Chondrocyte (in vitro differentiated cells): ENCODE results near the gene RIN1. TPM values are rescaled to one million over a fixed set of nuclear protein-coding genes. Genes with fewer than 3 reads are reported as not detected.
"Not testable (repeated sequence)": the region's sequence is repeated elsewhere in the genome, so short reads cannot be mapped to it uniquely, and the experiment has no call there.

Source experiments
- DNase-seq: peaks from one replicate; pipeline ENCODE4 v3.0.0; 2021; ENCODE audit warnings: mixed read lengths, low spot score
- H3K27ac Mint-ChIP-seq: one replicate; pipeline ENCODE4 v1.8.0; 2021; ENCODE audit warnings: mild to moderate bottlenecking, moderate library complexity, mixed read lengths; ENCODE audit not compliant: unreplicated experiment
- H3K27me3 Mint-ChIP-seq: 2 replicates; pipeline ENCODE4 v1.8.0; 2021; ENCODE audit warnings: low read depth, mixed read lengths
- H3K36me3 Mint-ChIP-seq: 2 replicates; pipeline ENCODE4 v1.8.0; 2021; ENCODE audit warnings: low read depth, mixed read lengths
- H3K4me1 Mint-ChIP-seq: 2 replicates; pipeline ENCODE4 v1.8.0; 2021; ENCODE audit warnings: low read depth, mild to moderate bottlenecking, mixed read lengths
- H3K4me3 Mint-ChIP-seq: one replicate; pipeline ENCODE4 v1.8.0; 2021; ENCODE audit warnings: mild to moderate bottlenecking, moderate library complexity, mixed read lengths; ENCODE audit not compliant: unreplicated experiment
- H3K9me3 Mint-ChIP-seq: 2 replicates; pipeline ENCODE4 v1.8.0; 2021; ENCODE audit warnings: low read depth, mixed read lengths
- total RNA-seq: library from RNA; stranded (reverse); gene quantifications from 3 replicates; pipeline ENCODE4 v1.2.1, GENCODE V29; 2021
- TF ChIP-seq, protein P1 (sequence below): fragments of 200-600 bp; sonication (generic); IDR thresholded peaks from 2 replicates; pipeline ENCODE4 v1.5.0; 2021; ENCODE audit warnings: antibody characterized with exemption, mild to moderate bottlenecking, moderate library complexity

Gene RIN1
- total RNA-seq, 1 donor from 2014 or later, result 7.1 TPM

DNA sequence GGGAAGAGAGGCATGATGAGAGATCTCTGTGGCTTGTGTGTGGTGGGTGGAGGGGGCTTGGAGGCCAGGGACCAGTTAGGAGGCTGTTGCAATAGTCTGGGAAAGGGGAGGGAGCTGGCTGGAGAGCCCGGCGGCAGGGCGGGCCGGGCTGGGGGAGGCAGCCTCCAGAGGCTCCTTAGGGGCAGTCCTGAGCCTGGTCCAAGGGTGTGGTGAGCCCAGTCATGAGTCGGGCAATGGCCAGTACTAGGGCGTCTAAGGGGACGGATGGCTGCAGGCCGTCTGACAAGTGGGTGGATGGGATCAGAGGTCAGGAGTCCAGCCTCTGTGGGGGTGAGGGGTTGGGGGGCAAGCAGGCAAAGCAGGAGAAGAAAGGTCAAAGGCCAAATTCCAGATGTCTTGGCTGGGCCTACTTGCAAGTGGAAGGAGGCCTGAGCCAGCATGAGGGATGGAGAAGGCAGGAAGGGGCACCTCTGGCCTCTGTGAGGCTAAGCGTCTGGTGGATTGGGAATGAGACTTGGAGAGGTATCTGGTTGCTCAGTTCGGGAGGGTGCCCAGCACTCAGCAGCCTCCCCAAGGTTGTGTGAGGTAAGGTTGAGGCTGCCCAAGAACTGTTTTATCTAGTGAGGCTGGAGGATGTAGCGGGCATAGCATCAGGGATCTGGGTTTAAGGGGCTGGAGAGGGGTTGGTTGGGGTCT is 13.4 kb downstream of the RIN1 start:
- no peak overlapping the region for H3K4me3 Mint-ChIP-seq
- DNase-seq, result no peak
- no peak overlapping the region for H3K27ac Mint-ChIP-seq
- H3K4me1 Mint-ChIP-seq, result peaks cover 56% of the 10 kb centered on the region
- H3K9me3 Mint-ChIP-seq, result peaks cover 3% of the 10 kb centered on the region
- TF ChIP-seq, protein P1, sequence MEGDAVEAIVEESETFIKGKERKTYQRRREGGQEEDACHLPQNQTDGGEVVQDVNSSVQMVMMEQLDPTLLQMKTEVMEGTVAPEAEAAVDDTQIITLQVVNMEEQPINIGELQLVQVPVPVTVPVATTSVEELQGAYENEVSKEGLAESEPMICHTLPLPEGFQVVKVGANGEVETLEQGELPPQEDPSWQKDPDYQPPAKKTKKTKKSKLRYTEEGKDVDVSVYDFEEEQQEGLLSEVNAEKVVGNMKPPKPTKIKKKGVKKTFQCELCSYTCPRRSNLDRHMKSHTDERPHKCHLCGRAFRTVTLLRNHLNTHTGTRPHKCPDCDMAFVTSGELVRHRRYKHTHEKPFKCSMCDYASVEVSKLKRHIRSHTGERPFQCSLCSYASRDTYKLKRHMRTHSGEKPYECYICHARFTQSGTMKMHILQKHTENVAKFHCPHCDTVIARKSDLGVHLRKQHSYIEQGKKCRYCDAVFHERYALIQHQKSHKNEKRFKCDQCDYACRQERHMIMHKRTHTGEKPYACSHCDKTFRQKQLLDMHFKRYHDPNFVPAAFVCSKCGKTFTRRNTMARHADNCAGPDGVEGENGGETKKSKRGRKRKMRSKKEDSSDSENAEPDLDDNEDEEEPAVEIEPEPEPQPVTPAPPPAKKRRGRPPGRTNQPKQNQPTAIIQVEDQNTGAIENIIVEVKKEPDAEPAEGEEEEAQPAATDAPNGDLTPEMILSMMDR, result no peak
- H3K27me3 Mint-ChIP-seq, result no peaks in the 10 kb centered on the region
- H3K36me3 Mint-ChIP-seq, result peaks cover 3% of the 10 kb centered on the region

DNA sequence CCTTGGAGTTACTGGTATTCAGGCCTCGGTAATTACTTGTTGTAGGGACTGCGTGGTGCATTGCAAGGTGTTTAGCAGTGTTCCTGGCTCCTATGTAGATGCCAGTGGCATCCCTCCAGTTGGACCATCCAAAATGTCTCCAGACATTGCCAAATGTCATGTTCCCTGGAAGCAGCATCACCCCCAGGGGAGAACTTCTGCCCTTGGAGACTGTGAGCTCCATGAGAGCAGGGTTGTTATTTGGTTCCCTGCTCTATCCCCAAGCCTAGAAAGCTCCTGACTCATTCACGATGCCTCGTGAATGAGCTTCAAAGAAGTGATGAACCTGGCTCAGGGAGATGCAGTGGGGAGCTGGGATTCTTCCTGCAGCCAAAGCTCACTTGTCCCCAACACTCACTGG is 14.6 kb downstream of the RIN1 start:
- Mint-ChIP-seq H3K4me3 (no peak overlapping the region), H3K9me3 (peaks cover 3% of the 10 kb centered on the region), H3K36me3 (peaks cover 3% of the 10 kb centered on the region), H3K27ac (no peak overlapping the region), H3K4me1 (peaks cover 53% of the 10 kb centered on the region), H3K27me3 (no peaks in the 10 kb centered on the region)
- TF ChIP-seq, protein P1, result no peak
- DNase-seq, result no peak

- H3K4me3 Mint-ChIP-seq, H3K27me3 Mint-ChIP-seq, H3K36me3 Mint-ChIP-seq, DNase-seq, H3K9me3 Mint-ChIP-seq, H3K27ac Mint-ChIP-seq: not testable (repeated sequence)
- H3K4me1 Mint-ChIP-seq, result peaks cover 52% of the 10 kb centered on the region
Measured at GRCh38 chr11:66320748-66321147, 15.5 kb downstream of the RIN1 start.

DNA sequence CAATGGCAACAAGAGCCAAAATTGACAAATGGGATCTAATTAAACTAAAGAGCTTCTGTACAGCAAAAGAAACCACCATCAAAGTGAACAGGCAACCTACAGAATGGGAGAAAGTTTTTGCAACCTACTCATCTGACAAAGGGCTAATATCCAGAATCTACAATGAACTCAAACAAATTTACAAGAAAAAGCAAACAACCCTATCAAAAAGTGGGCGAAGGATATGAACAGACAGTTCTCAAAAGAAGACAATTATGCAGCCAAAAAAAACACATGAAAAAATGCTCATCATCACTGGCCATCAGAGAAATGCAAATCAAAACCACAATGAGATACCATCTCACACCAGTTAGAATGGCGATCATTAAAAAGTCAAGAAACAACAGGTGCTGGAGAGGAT is 15.9 kb downstream of the RIN1 start:
- not testable (repeated sequence) for H3K27me3 Mint-ChIP-seq, H3K36me3 Mint-ChIP-seq, H3K9me3 Mint-ChIP-seq, H3K27ac Mint-ChIP-seq, H3K4me3 Mint-ChIP-seq, DNase-seq
- peaks cover 52% of the 10 kb centered on the region for H3K4me1 Mint-ChIP-seq

DNA sequence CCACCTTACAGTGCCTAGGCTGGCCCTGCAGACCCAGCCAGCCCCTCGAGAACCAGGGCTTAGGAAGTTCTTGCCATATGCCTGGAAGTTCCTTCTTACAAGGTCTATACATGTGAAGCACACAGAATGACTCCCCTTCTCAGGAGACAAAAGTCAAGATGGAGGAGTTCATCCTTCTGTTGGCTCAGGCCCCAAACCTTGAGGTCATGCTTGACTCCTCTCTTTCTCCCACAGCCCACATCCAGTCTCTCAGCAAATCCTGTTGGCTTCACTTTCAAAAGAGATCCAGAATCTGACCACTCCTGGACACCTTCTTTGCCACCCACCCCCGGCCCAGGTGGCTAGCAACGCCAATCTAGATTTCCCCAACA is 17.6 kb downstream of the RIN1 start:
- TF ChIP-seq, protein P1, result no peak
- DNase-seq, result no peak
- Mint-ChIP-seq H3K27ac (peak overlapping the region; percentile 98), H3K36me3 (peaks cover 3% of the 10 kb centered on the region), H3K9me3 (peaks cover 3% of the 10 kb centered on the region), H3K27me3 (no peaks in the 10 kb centered on the region), H3K4me1 (peaks cover 53% of the 10 kb centered on the region), H3K4me3 (no peak overlapping the region)

GRCh38 chr11:66317723-66318599 is 18.3 kb downstream of the RIN1 start:
- H3K27ac Mint-ChIP-seq, result peak overlapping the region; percentile 98
- H3K4me1 Mint-ChIP-seq, result peaks cover 57% of the 10 kb centered on the region

More at GRCh38 chr11:66317723-66318599, 18.3 kb downstream of the RIN1 start:
- peak overlapping the region; percentile 62 for H3K4me3 Mint-ChIP-seq
- no peak for DNase-seq
- TF ChIP-seq, protein P1, result no peak
- no peaks in the 10 kb centered on the region for H3K27me3 Mint-ChIP-seq
- H3K9me3 Mint-ChIP-seq, result peaks cover 3% of the 10 kb centered on the region
- peaks cover 3% of the 10 kb centered on the region for H3K36me3 Mint-ChIP-seq
